GM21526 (cell line): ENCODE data around the gene TMEM267.
"Not testable (repeated sequence)": the region's sequence is repeated elsewhere in the genome, so short reads cannot be mapped to it uniquely, and the experiment has no call there.

Experiments
- ATAC-seq: cut with Tn5 transposase; IDR thresholded peaks from one replicate; pipeline ENCODE4 v1.9.1; 2021; ENCODE audit warnings: moderate library complexity; ENCODE audit not compliant: unreplicated experiment, low FRiP score

TMEM267 gene

DNA sequence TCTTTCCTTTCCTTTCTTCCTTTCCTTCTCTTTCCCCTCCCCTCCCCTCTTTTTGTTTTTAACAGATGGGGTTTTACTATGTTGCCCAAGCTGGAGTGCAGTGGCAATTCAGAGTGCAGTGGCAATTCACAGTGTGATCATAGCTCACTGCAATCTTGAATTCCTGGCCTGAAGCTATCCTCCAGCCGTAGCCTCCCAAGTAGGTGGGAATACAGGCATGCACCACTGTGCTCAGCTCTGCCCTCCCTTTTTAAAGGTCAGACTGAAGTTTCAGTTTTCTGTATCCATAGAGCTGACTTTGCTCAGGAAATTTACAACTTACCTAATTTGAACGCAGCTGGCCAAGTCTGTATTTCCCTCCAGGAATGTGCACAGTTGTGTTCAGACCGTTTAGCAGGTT lies 72.2 kb downstream of the TMEM267 start:
- no peak for ATAC-seq

DNA sequence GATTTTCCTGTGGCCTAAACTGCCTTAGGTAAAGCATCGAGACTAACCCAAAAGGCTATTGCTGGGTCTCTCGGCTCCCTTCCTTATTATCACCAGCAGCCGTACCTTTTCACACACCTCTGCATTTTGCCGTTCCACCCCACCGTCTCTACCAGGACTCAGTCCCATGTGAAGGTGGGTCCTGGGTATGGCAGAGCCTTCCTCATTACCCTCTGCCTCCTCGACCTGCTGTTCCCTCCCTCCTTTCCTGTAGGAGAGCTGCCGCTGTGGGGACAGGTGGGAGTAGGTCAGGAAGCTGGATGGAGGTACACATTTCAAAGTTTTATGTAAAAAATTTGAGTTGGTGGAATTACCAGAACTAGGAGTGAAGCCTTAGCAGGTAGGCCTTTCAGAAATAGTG lies 73.3 kb downstream of the TMEM267 start:
- ATAC-seq: no peak

DNA sequence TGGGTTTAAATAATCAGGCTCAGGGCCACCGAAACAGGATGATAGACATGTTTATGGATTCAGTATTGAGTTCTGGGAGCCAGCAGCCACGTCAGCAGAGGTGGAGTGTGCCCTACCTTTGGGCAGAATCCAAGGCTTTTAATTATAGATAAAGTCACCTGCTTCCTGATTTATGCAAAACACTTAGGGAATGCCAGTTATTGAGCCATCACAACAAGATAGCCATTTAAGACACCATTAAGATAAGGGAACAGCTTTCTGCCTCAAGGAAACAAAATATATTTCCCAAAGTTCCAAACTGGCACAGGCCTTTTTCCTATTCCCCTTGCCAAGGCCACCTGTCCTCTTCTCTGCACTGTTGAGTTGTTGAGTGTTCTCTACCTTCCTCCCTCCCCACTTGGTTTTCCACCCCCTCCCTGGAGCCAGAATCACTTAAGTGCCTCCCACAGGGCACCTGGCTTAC lies 73.8 kb downstream of the TMEM267 start:
- ATAC-seq: no peak

DNA sequence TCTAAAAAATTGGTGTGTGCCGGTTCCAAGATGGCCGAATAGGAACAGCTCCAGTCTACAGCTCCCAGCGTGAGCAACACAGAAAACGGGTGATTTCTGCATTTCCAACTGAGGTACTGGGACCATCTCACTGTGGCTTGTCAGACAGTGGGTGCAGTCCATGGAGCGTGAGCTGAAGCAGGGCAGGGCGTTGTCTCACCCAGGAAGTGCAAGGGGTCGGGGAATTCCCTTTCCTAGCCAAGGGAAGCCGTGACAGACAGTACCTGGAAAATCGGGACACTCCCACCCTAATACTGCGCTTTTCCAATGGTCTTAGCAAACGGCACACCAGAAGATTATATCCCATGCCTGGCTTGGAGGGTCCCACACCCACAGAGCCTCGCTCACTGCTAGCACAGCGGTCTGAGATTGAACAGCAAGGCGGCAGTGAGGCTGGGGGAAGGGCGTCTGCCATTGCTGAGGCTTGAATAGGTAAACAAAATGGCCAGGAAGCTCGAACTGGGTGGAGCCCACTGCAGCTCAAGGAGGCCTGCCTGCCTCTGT lies 81.1 kb downstream of the TMEM267 start:
- ATAC-seq: not testable (repeated sequence)

DNA sequence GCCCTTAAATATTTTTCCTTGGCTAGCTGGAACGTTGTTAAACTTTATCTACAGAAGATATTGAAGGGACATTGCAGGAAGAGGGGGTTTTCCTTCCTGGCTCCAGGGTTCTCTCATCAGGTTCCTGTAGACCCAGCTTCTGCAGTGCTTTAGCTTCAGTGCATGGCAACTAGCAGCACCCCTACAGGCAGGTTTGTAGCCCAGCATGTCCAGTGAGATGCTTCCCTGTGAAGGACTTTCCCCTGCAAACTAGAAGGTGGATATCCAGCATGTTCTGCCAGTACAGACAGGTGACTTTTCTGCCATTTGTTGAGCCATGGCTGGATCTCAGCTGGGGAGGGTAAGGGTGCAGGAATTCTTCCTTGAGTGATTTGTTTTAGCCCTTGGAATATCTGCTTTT lies 81.8 kb downstream of the TMEM267 start:
- ATAC-seq: no peak

DNA sequence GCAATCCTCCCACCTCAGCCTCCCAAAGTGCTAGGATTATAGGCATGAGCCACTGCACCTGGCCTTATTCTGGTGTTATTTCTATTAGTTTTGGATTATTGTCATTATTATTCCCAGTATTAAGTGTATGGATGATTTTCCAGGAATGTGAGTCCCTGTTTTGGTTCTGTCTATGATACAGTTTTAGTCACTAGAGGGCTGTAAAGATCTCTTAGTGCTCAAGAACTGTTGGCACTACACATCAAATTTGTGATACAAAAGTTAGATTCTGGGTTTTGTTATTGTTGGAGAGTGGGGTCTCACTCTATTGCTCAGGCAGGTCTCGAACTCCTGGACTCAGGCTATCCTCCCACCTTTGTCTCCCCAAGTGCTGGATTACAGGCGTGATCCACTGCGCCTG lies 83.6 kb downstream of the TMEM267 start:
- no peak for ATAC-seq

DNA sequence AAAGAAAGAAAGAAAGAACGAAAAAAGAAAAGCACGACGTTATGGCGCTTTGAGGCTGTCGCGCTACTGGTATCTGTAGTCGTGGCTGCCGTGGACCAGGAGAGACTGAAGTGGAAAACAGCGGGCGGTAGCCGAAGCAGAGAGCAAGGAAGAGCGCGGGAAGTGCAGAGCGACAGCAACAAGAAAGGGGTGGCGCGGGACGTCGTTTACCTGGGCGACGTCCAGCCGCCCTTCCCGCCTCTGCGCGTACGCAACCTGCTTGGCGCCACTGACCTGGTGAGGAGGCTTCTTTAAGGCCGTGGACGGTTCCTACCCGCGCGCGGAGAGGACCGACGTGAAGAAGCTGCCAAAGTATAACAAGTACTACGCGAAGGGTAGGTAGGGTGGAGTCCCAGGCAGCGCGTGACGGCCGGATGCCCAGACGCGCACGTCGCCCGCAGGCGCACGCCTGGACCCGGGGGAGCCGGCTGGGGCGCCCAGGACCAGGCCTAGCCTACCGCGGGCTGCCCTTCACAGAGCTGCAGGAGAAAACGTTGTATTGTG lies 86.8 kb downstream of the TMEM267 start:
- peak; percentile 90 for ATAC-seq
